Glutamatergic neuron (in vitro differentiated cells): ENCODE measurements around the gene PHLPP1. TPM values are rescaled to one million over a fixed set of nuclear protein-coding genes. Genes with fewer than 3 reads are reported as not detected.
"Not testable (repeated sequence)": the region's sequence is repeated elsewhere in the genome, so short reads cannot be mapped to it uniquely, and the experiment has no call there.

ENCODE experiments used
- DNase-seq: peaks from one replicate; pipeline ENCODE4 v3.0.0; 2022
- H3K27ac Mint-ChIP-seq: one replicate; pipeline ENCODE4 v1.8.0; 2020; ENCODE audit warnings: mild to moderate bottlenecking, mixed read lengths, inconsistent platforms; ENCODE audit not compliant: unreplicated experiment
- H3K27me3 Mint-ChIP-seq: one replicate; pipeline ENCODE4 v1.8.0; 2020; ENCODE audit warnings: mild to moderate bottlenecking, moderate library complexity, mixed read lengths, inconsistent platforms; ENCODE audit not compliant: unreplicated experiment
- H3K36me3 Mint-ChIP-seq: one replicate; pipeline ENCODE4 v1.8.0; 2020; ENCODE audit warnings: mild to moderate bottlenecking, mixed read lengths, inconsistent platforms; ENCODE audit not compliant: unreplicated experiment
- H3K4me1 Mint-ChIP-seq: one replicate; pipeline ENCODE4 v1.8.0; 2020; ENCODE audit warnings: mild to moderate bottlenecking, low read depth, mixed read lengths, inconsistent platforms; ENCODE audit not compliant: unreplicated experiment
- H3K4me3 Mint-ChIP-seq: one replicate; pipeline ENCODE4 v1.8.0; 2020; ENCODE audit warnings: mild to moderate bottlenecking, mixed read lengths, inconsistent platforms; ENCODE audit not compliant: unreplicated experiment
- H3K9me3 Mint-ChIP-seq: one replicate; pipeline ENCODE4 v1.8.0; 2020; ENCODE audit warnings: mild to moderate bottlenecking, moderate library complexity, mixed read lengths, inconsistent platforms; ENCODE audit not compliant: unreplicated experiment
- CTCF ChIP-seq: fragments of 200-600 bp; sonication (generic); IDR thresholded peaks from one replicate; pipeline ENCODE4 v1.5.0; 2021; ENCODE audit not compliant: partially characterized antibody, unreplicated experiment
- total RNA-seq: library from RNA; stranded (reverse); fragmentation: NEBNext Ultra II Directional; extraction: Animal tissue kit (Norgen Biotek cat#: 25700); gene quantifications from one replicate; pipeline ENCODE4 v1.2.1, GENCODE V29; 2021; ENCODE audit not compliant: unreplicated experiment

The PHLPP1 gene
- total RNA-seq, 1 donor from 2014 or later = 14.0 TPM

DNA sequence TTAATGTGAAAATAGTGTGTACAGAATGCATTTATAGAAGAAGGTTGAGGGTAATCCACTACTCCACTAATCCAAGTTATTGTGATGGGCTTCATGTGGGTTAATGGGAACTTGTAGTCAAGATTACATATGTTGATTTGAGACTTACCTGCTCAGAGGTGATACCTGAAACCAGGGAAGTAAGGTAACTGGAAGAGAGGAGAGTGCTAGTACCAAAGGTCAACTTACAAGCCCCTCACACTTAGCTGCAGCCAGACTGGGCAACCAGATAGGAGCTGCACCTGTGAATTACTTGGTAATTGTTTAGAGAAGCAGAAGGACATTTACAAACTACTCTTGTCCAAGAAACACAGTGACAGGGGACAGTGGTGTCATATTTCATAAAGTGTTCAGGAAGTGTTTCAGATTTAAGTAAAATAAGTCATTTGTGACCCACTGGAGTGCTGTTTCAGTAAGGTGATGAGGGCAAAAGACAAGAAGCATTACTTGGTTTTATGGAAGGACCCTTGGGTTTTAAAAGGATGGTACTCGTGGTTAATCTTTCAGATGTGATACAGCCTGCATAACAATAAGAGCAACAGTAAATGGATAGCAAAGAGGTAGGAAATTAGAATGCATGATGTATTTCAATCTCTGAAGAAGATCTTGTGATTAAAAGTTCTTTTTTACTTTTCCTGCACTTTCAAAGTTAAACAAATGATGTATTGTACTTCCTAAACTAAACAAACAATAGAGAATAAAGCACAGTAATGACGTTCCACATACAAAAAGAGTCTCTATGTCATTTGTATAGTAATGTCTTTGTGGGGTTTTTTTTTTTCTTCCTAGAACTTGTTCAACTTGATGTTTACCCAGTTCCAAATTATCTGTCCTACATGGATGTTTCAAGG, 189.3 kb downstream of the PHLPP1 start:
- no peak overlapping the region for H3K27ac Mint-ChIP-seq
- no peaks in the 10 kb centered on the region for H3K27me3 Mint-ChIP-seq
- H3K36me3 Mint-ChIP-seq = no peaks in the 10 kb centered on the region
- H3K4me1 Mint-ChIP-seq = no peaks in the 10 kb centered on the region
- H3K4me3 Mint-ChIP-seq = no peak overlapping the region
- peaks cover under 1% of the 10 kb centered on the region for H3K9me3 Mint-ChIP-seq
- no peak for DNase-seq
- no peak for TF ChIP-seq CTCF

- Mint-ChIP-seq H3K36me3 (no peaks in the 10 kb centered on the region), H3K27ac (no peak overlapping the region)
Measured at GRCh38 chr18:62912885-62913284, 197.5 kb downstream of the PHLPP1 start.

DNA sequence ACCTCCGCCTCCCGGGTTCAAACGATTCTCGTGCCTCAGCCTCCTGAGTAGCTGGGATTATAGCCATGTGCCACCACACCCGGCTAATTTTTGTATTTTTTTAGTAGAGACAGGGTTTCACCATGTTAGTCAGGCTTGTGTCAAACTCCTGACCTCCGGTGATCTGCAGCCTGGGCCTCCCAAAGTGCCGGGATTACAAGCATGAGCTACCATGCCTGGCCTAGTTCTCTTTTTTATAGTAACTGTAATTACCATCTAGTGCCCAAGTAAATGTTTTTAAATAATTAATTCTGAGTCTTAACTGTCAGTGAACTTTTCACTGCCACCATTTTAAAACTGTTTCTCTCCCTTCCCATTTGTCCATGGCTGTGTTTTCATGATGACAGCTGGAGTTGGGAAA, 198.5 kb downstream of the PHLPP1 start:
- H3K9me3 Mint-ChIP-seq, H3K27me3 Mint-ChIP-seq, H3K4me3 Mint-ChIP-seq, H3K4me1 Mint-ChIP-seq, H3K27ac Mint-ChIP-seq, H3K36me3 Mint-ChIP-seq, DNase-seq: not testable (repeated sequence)

More at GRCh38 chr18:62912885-62913284, 197.5 kb downstream of the PHLPP1 start:
- TF ChIP-seq CTCF = no peak
- no peak overlapping the region for H3K4me3 Mint-ChIP-seq
- H3K9me3 Mint-ChIP-seq = no peaks in the 10 kb centered on the region
- H3K27me3 Mint-ChIP-seq = peaks cover 2% of the 10 kb centered on the region
- H3K4me1 Mint-ChIP-seq = no peaks in the 10 kb centered on the region
- DNase-seq = no peak

DNA sequence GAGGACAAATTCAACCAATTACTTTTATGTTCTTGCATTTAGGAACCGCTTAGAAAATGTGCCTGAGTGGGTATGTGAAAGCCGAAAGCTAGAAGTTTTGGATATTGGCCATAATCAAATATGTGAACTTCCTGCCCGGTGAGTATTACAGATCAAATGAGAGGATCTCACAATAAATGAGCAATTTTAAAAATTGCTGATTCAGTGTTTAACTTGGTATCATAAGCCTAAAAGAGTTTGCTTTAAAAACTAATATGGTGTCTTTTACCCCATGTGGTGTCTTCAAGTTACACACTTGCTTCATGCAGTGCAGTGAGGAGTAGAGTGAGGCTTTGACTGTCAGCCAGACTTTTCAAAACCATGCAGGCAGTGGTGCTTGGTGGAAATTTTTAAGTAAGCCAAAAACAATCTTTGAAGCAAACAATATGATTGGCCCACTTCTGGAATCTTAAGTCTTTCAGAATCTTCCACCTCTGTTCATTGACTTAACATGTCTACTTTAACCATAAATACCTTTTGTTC, 199.6 kb downstream of the PHLPP1 start:
- no peaks in the 10 kb centered on the region for H3K36me3 Mint-ChIP-seq
- no peak for TF ChIP-seq CTCF
- no peaks in the 10 kb centered on the region for H3K9me3 Mint-ChIP-seq
- H3K4me1 Mint-ChIP-seq = no peaks in the 10 kb centered on the region
- no peak overlapping the region for H3K4me3 Mint-ChIP-seq
- DNase-seq = no peak
- H3K27ac Mint-ChIP-seq = no peak overlapping the region
- peaks cover 2% of the 10 kb centered on the region for H3K27me3 Mint-ChIP-seq

- Mint-ChIP-seq H3K9me3 (no peaks in the 10 kb centered on the region), H3K27me3 (no peaks in the 10 kb centered on the region), H3K4me1 (no peaks in the 10 kb centered on the region), H3K36me3 (no peaks in the 10 kb centered on the region), H3K4me3 (no peak overlapping the region), H3K27ac (no peak overlapping the region)
- no peak for DNase-seq
- TF ChIP-seq CTCF = no peak
Measured at GRCh38 chr18:62918361-62918760, 203.0 kb downstream of the PHLPP1 start.
